DOHH2 (cell line): Measurements from ENCODE around the gene OSBPL3.

Source experiments
- H3F3A ChIP-seq: fragments of 200-600 bp; sonication (generic), shearing (Covaris generic); 2 replicates; pipeline ENCODE4 v1.6.0; 2016; ENCODE audit warnings: antibody characterized with exemption, mild to moderate bottlenecking; ENCODE audit not compliant: control insufficient read depth, insufficient read depth
- H3K27ac ChIP-seq: fragments of 200-600 bp; sonication (generic); 2 replicates; pipeline ENCODE4 v1.5.1; 2014; ENCODE audit warnings: low read depth, mild to moderate bottlenecking, low read length, moderate library complexity
- H3K27me3 ChIP-seq: fragments of 200-600 bp; sonication (generic); 2 replicates; pipeline ENCODE4 v1.6.1; 2014; ENCODE audit warnings: mild to moderate bottlenecking, low read length, mixed read lengths; ENCODE audit not compliant: control insufficient read depth
- H3K36me3 ChIP-seq: fragments of 200-600 bp; sonication (generic); 2 replicates; pipeline ENCODE4 v1.6.1; 2014; ENCODE audit warnings: mild to moderate bottlenecking, low read length, moderate library complexity, mixed read lengths; ENCODE audit not compliant: control insufficient read depth
- H3K4me1 ChIP-seq: fragments of 200-600 bp; sonication (generic); 2 replicates; pipeline ENCODE4 v1.6.1; 2014; ENCODE audit warnings: mild to moderate bottlenecking, low read length, mixed read lengths; ENCODE audit not compliant: control insufficient read depth
- H3K4me2 ChIP-seq: fragments of 200-600 bp; sonication (generic); 2 replicates; pipeline ENCODE4 v1.6.0; 2014; ENCODE audit warnings: mild to moderate bottlenecking, low read length, moderate library complexity
- H3K4me3 ChIP-seq: fragments of 200-600 bp; sonication (generic); 2 replicates; pipeline ENCODE4 v1.5.1; 2014; ENCODE audit warnings: mild to moderate bottlenecking, low read length, mixed read lengths
- H3K79me2 ChIP-seq: fragments of 200-600 bp; sonication (generic); 2 replicates; pipeline ENCODE4 v1.6.1; 2014; ENCODE audit warnings: mild to moderate bottlenecking, low read length, mixed read lengths; ENCODE audit not compliant: control insufficient read depth
- H3K9me2 ChIP-seq: fragments of 200-600 bp; sonication (generic); replicated peaks from 2 replicates; pipeline ENCODE4 v1.6.1; 2014; ENCODE audit warnings: mild to moderate bottlenecking, low read length, mixed read lengths; ENCODE audit not compliant: control insufficient read depth
- H3K9me3 ChIP-seq: fragments of 200-600 bp; sonication (generic); 2 replicates; pipeline ENCODE4 v1.6.1; 2014; ENCODE audit warnings: antibody characterized with exemption, low read length, mixed read lengths; ENCODE audit not compliant: control insufficient read depth, insufficient read depth
- H4K20me1 ChIP-seq: fragments of 200-600 bp; sonication (generic); 2 replicates; pipeline ENCODE4 v1.6.0; 2014; ENCODE audit warnings: low read depth, mild to moderate bottlenecking, antibody characterized with exemption, low read length, moderate library complexity; ENCODE audit not compliant: control insufficient read depth, insufficient read depth
- CTCF ChIP-seq: fragments of 200-600 bp; sonication (generic); IDR thresholded peaks from one replicate; pipeline ENCODE4 v1.5.1; 2014; ENCODE audit warnings: antibody characterized with exemption, mild to moderate bottlenecking, low read depth, low read length; ENCODE audit not compliant: poor library complexity, severe bottlenecking
- EZH2phosphoT487 ChIP-seq: fragments of 200-600 bp; sonication (generic); IDR thresholded peaks from 2 replicates; pipeline ENCODE4 v1.6.1; 2017; ENCODE audit warnings: borderline replicate concordance, mild to moderate bottlenecking, antibody characterized with exemption, low read length, moderate library complexity, mixed read lengths

The OSBPL3 gene

GRCh38 chr7:24847754-24848153 is 132.2 kb downstream of the OSBPL3 start:
- Histone ChIP-seq H4K20me1 (no peaks in the 10 kb centered on the region), H3K9me2 (no peaks in the 10 kb centered on the region), H3K9me3 (no peaks in the 10 kb centered on the region), H3K27me3 (no peaks in the 10 kb centered on the region), H3K36me3 (peaks cover 63% of the 10 kb centered on the region), H3K4me2 (peak overlapping the region; percentile 96), H3K79me2 (peaks cover 9% of the 10 kb centered on the region), H3F3A (peaks cover 57% of the 10 kb centered on the region), H3K4me1 (peaks cover 82% of the 10 kb centered on the region), H3K4me3 (peak overlapping the region; percentile 62), H3K27ac (peak overlapping the region; percentile 99)
- TF ChIP-seq EZH2phosphoT487 (no peak), CTCF (no peak)

GRCh38 chr7:24843821-24844434 is 136.1 kb downstream of the OSBPL3 start:
- peak overlapping the region; percentile 82 for H3K4me3 ChIP-seq
- H3K36me3 ChIP-seq: peaks cover 46% of the 10 kb centered on the region
- TF ChIP-seq CTCF (no peak), EZH2phosphoT487 (no peak)
- H3K4me1 ChIP-seq: peaks cover 100% of the 10 kb centered on the region
- H3K79me2 ChIP-seq: peaks cover 23% of the 10 kb centered on the region
- H3K9me2 ChIP-seq: no peaks in the 10 kb centered on the region
- H3K27me3 ChIP-seq: no peaks in the 10 kb centered on the region
- no peaks in the 10 kb centered on the region for H3K9me3 ChIP-seq
- peak overlapping the region; percentile 96 for H3K4me2 ChIP-seq
- no peaks in the 10 kb centered on the region for H4K20me1 ChIP-seq
- peak overlapping the region; percentile 99 for H3K27ac ChIP-seq
- H3F3A ChIP-seq: peaks cover 80% of the 10 kb centered on the region

- TF ChIP-seq EZH2phosphoT487: no peak
- TF ChIP-seq CTCF: no peak
- Histone ChIP-seq H3K4me2 (peak overlapping the region; percentile 96), H3K4me3 (peak overlapping the region; percentile 82), H3K79me2 (peaks cover 32% of the 10 kb centered on the region), H3K27ac (peak overlapping the region; percentile 99), H4K20me1 (no peaks in the 10 kb centered on the region), H3K36me3 (peaks cover 46% of the 10 kb centered on the region), H3K9me2 (no peaks in the 10 kb centered on the region), H3F3A (peaks cover 79% of the 10 kb centered on the region), H3K4me1 (peaks cover 100% of the 10 kb centered on the region), H3K27me3 (no peaks in the 10 kb centered on the region), H3K9me3 (no peaks in the 10 kb centered on the region)
Observed at GRCh38 chr7:24842449-24843241, 137.3 kb downstream of the OSBPL3 start.
